NT2/D1 (cell line): ENCODE data around the gene RHOV.

Experiments
- SUZ12 ChIP-seq: IDR thresholded peaks from 2 replicates; pipeline ENCODE4 v1.6.1; 2011; ENCODE audit not compliant: insufficient read length, insufficient read depth; ENCODE audit errors: extremely low read depth
- YY1 ChIP-seq: IDR thresholded peaks from 2 replicates; pipeline ENCODE4 v1.6.1; 2011; ENCODE audit not compliant: insufficient read length, insufficient read depth
- ZNF274 ChIP-seq: IDR thresholded peaks from 2 replicates; pipeline ENCODE4 v1.6.1; 2011; ENCODE audit warnings: mild to moderate bottlenecking, low read depth, low read length

GRCh38 chr15:40915116-40915661 lies 41.2 kb upstream of the RHOV start:
- no peak for TF ChIP-seq YY1
- TF ChIP-seq SUZ12: no peak
- no peak for TF ChIP-seq ZNF274
